IPS-18a (cell line): ENCODE results near the gene AHSG.
"Not testable (repeated sequence)": the region's sequence is repeated elsewhere in the genome, so short reads cannot be mapped to it uniquely, and the experiment has no call there.

Source experiments
- H3K27ac ChIP-seq: one replicate; pipeline ENCODE4 v1.5.1; 2013; ENCODE audit warnings: low read length
- H3K27me3 ChIP-seq: one replicate; pipeline ENCODE4 v1.6.1; 2013; ENCODE audit warnings: mild to moderate bottlenecking, low read length; ENCODE audit not compliant: control insufficient read depth, insufficient read depth
- H3K36me3 ChIP-seq: one replicate; pipeline ENCODE4 v1.6.1; 2013; ENCODE audit warnings: low read depth, low read length; ENCODE audit not compliant: control insufficient read depth
- H3K4me1 ChIP-seq: one replicate; pipeline ENCODE4 v1.6.1; 2013; ENCODE audit warnings: low read depth, low read length; ENCODE audit not compliant: control insufficient read depth
- H3K4me3 ChIP-seq: one replicate; pipeline ENCODE4 v1.5.1; 2013; ENCODE audit warnings: low read length
- H3K9ac ChIP-seq: one replicate; pipeline ENCODE4 v1.6.1; 2013; ENCODE audit warnings: mild to moderate bottlenecking, low read length, moderate library complexity
- H3K9me3 ChIP-seq: one replicate; pipeline ENCODE4 v1.6.1; 2013; ENCODE audit warnings: low read depth, low read length; ENCODE audit not compliant: control insufficient read depth

Gene AHSG

DNA sequence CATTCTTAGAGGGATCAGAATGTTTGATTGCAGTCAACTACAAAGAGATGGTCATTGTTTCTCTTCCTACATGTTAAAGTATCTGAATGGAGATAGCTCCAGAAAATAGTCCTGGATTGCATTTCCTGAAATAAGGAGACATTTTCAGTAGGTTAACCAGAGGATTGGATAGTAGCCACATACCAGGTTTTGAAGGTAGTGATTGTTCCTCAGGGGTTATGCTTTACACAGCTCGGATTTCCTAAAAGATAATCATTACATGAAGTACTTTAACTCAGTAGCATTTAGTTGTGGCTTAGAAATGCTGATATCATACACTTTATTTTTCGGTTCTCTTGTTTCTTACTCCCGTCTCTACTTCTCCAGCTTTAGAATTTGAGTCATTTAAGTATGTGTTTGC is 32.1 kb upstream of the AHSG start:
- H3K9ac ChIP-seq = no peak overlapping the region
- H3K36me3 ChIP-seq = peaks cover 100% of the 10 kb centered on the region
- H3K27ac ChIP-seq = no peak overlapping the region
- no peaks in the 10 kb centered on the region for H3K27me3 ChIP-seq
- no peak overlapping the region for H3K4me3 ChIP-seq
- H3K4me1 ChIP-seq = no peaks in the 10 kb centered on the region
- no peaks in the 10 kb centered on the region for H3K9me3 ChIP-seq

- H3K36me3 ChIP-seq = peaks cover 85% of the 10 kb centered on the region
- no peaks in the 10 kb centered on the region for H3K9me3 ChIP-seq
- H3K4me1 ChIP-seq = no peaks in the 10 kb centered on the region
- H3K27ac ChIP-seq = no peak overlapping the region
- H3K9ac ChIP-seq = no peak overlapping the region
- no peaks in the 10 kb centered on the region for H3K27me3 ChIP-seq
- no peak overlapping the region for H3K4me3 ChIP-seq
These were observed 30.3 kb upstream of the AHSG start for GRCh38 chr3:186582541-186582940.

DNA sequence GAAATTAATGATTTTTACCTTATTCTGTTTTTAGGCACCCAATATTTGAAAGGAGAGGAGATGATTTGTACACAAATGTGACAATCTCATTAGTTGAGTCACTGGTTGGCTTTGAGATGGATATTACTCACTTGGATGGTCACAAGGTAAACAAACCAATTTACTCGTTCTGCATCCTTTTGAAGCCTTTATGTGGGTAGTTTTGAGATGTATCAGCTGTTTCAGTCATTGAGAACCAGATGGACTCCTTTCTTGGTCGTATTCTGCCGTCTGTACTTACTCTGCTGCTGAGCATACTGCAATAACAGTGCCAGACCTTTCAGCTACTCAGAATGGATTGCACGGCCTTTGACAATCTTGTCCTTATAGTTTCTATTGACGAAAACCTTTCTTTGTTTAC is 29.0 kb upstream of the AHSG start:
- H3K4me1 ChIP-seq = no peaks in the 10 kb centered on the region
- peaks cover 72% of the 10 kb centered on the region for H3K36me3 ChIP-seq
- H3K27me3 ChIP-seq = no peaks in the 10 kb centered on the region
- no peak overlapping the region for H3K4me3 ChIP-seq
- no peak overlapping the region for H3K27ac ChIP-seq
- no peaks in the 10 kb centered on the region for H3K9me3 ChIP-seq
- no peak overlapping the region for H3K9ac ChIP-seq

- peaks cover 48% of the 10 kb centered on the region for H3K36me3 ChIP-seq
These were observed 26.6 kb upstream of the AHSG start for GRCh38 chr3:186586245-186586644.

GRCh38 chr3:186587183-186587582 is 25.7 kb upstream of the AHSG start:
- H3K27ac ChIP-seq = no peak overlapping the region
- H3K4me3 ChIP-seq = no peak overlapping the region
- H3K27me3 ChIP-seq = no peaks in the 10 kb centered on the region
- no peak overlapping the region for H3K9ac ChIP-seq
- H3K9me3 ChIP-seq = no peaks in the 10 kb centered on the region
- no peaks in the 10 kb centered on the region for H3K4me1 ChIP-seq
- peaks cover 39% of the 10 kb centered on the region for H3K36me3 ChIP-seq

More at GRCh38 chr3:186586245-186586644, 26.6 kb upstream of the AHSG start:
- H3K9ac ChIP-seq, H3K27me3 ChIP-seq, H3K4me1 ChIP-seq, H3K4me3 ChIP-seq, H3K9me3 ChIP-seq, H3K27ac ChIP-seq: not testable (repeated sequence)

GRCh38 chr3:186588632-186589031 is 24.2 kb upstream of the AHSG start:
- Histone ChIP-seq H3K4me1 (no peaks in the 10 kb centered on the region), H3K36me3 (peaks cover 24% of the 10 kb centered on the region), H3K9me3 (no peaks in the 10 kb centered on the region), H3K27ac (no peak overlapping the region), H3K4me3 (no peak overlapping the region), H3K27me3 (no peaks in the 10 kb centered on the region), H3K9ac (no peak overlapping the region)

DNA sequence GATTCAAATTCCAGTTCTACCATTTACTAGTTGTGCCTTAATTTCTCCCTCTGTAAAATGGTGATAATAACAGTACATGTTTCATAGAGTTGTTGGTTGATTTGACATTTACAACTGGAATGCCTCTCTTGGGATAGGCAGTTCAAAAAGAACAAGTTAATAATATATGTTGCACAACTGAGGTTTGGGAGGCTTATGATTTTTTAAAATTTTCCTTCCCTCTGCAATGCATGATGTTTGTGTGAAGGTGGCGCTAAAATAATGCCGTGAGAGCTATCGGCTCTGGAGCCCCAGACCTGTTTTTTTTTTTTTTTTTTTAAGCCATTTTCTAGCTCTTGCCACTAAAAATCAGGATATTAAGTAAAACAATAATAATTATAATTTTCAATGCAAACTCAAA is 23.7 kb upstream of the AHSG start:
- no peaks in the 10 kb centered on the region for H3K27me3 ChIP-seq
- no peaks in the 10 kb centered on the region for H3K9me3 ChIP-seq
- no peak overlapping the region for H3K9ac ChIP-seq
- no peak overlapping the region for H3K27ac ChIP-seq
- H3K4me1 ChIP-seq = no peaks in the 10 kb centered on the region
- no peak overlapping the region for H3K4me3 ChIP-seq
- peaks cover 19% of the 10 kb centered on the region for H3K36me3 ChIP-seq

DNA sequence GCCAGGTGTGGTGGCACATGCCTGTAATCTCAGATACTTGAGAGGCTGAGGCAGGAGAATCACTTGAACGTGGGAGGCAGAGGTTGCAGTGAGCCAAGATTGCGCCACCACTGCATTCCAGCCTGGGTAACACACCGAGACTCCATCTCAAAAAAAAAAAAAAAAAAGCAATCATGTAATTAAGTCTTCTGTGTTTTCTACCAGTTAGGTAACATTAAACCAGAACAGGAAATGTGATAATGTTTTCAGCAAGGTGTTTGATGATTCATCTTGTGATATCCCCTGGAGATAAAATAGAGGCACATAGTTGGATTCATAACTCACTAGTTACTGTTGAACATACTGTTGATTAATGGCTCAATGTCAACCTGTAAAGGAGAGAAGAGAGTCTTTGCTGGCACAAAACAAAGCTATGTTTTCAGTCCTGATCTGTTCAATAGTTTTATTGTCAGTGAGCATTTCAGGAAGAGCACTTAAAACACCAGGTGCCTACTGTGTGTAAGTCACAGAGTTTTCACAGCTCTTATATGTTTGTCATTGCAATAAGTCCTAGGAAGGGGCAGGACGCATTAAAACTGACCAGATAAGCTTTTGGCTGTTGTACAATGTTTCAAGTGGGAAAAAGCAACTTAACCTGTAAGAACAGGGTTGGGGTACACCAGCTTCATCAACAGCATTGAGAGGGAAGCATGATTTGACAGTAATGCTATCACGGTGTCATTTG is 22.8 kb upstream of the AHSG start:
- Histone ChIP-seq H3K36me3 (peaks cover 10% of the 10 kb centered on the region), H3K4me3 (no peak overlapping the region), H3K27me3 (no peaks in the 10 kb centered on the region), H3K9ac (no peak overlapping the region), H3K9me3 (no peaks in the 10 kb centered on the region), H3K4me1 (no peaks in the 10 kb centered on the region), H3K27ac (no peak overlapping the region)

DNA sequence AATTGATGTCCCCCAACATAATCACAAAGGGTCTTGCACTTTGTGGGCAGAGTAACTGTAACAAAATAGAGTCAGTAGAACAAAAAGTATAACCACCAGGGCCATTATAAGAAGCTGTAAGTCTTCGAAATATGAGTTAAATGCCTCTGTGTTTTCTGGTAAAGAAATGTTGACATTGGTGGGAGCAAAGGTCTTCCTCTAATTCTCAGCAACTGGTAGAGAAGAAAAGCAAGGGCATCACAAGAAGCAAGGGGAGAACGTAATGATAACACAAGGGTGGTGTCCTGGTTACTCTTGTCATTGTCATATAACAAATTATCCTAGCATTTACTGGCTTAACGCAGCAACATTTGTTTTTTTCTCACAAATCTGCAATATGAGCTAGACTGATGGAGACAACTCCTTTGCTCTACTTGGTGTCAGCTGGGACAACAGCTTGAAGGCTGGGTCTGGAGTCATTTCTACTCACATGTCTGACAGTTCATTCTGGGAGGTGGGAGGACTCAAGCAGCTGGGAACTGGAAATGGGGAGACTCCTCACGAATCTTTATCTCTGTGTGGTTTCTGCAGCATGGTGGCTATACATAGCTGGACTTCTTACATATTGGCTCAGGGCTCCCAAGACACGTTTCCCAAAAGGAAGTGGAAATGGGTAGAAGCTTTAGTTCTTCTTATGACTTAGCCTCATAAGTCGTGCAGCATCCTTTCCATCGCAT is 22.1 kb upstream of the AHSG start:
- no peak overlapping the region for H3K4me3 ChIP-seq
- no peaks in the 10 kb centered on the region for H3K4me1 ChIP-seq
- no peak overlapping the region for H3K9ac ChIP-seq
- H3K27ac ChIP-seq = no peak overlapping the region
- H3K36me3 ChIP-seq = peaks cover 3% of the 10 kb centered on the region
- no peaks in the 10 kb centered on the region for H3K9me3 ChIP-seq
- no peaks in the 10 kb centered on the region for H3K27me3 ChIP-seq

DNA sequence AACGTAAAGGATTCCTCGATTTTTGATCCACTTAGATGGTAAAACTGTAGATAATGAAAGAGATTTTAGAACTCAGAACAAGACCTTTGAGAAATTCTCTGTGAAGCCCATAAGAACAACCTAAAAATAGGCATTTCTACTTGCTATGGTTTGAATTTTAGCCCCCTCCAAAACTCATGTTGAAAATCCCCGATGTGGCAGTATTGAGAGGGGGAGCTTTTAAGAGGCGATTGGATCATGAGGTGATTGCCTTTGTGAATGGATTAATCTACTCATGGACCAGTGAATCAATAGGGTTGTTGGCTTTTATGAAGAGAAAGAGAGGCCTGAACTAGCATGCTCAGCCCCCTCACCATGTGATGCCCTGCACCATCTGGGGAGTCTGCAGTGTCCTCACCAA is 20.2 kb upstream of the AHSG start:
- Histone ChIP-seq H3K27ac (no peak overlapping the region), H3K4me1 (peaks cover 4% of the 10 kb centered on the region), H3K27me3 (no peaks in the 10 kb centered on the region), H3K36me3 (no peaks in the 10 kb centered on the region), H3K9ac (no peak overlapping the region), H3K9me3 (no peaks in the 10 kb centered on the region), H3K4me3 (no peak overlapping the region)

- H3K4me1 ChIP-seq = peaks cover 4% of the 10 kb centered on the region
- no peaks in the 10 kb centered on the region for H3K9me3 ChIP-seq
- H3K9ac ChIP-seq = no peak overlapping the region
- H3K36me3 ChIP-seq = no peaks in the 10 kb centered on the region
- no peaks in the 10 kb centered on the region for H3K27me3 ChIP-seq
- no peak overlapping the region for H3K27ac ChIP-seq
- H3K4me3 ChIP-seq = no peak overlapping the region
These were observed 19.0 kb upstream of the AHSG start for GRCh38 chr3:186593862-186594261.

GRCh38 chr3:186594591-186595113 is 18.2 kb upstream of the AHSG start:
- Histone ChIP-seq H3K36me3 (no peaks in the 10 kb centered on the region), H3K4me3 (no peak overlapping the region), H3K4me1 (peaks cover 4% of the 10 kb centered on the region), H3K9me3 (no peaks in the 10 kb centered on the region), H3K27me3 (no peaks in the 10 kb centered on the region), H3K27ac (no peak overlapping the region), H3K9ac (no peak overlapping the region)
